ENCODE measurements around the gene AKAP13.

Gene AKAP13

DNA sequence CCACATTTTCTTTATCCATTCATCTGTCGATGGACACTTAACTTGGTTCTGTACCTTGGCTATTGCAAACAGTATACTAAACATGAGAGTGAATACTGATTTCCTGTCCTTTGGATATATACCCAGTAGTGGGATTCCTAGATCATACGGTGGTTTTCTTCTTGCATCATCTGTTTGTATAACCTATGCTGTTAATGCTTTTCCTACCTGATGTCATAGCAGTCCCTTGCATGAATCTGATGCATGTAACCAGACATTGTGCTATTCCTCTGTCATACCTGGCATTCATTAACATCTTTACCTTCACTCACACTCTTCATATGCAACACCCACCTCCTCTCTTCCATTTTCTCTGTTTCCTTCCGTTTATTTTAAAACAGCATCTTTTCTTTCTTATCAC, 229.1 kb downstream of the AKAP13 start:
- Histone ChIP-seq H3K36me3 (peaks cover 56% of the 10 kb centered on the region), H3K9me3 (no peaks in the 10 kb centered on the region)
- no peak for TF ChIP-seq CTCF (IDR thresholded peaks at IDR 0.05)

DNA sequence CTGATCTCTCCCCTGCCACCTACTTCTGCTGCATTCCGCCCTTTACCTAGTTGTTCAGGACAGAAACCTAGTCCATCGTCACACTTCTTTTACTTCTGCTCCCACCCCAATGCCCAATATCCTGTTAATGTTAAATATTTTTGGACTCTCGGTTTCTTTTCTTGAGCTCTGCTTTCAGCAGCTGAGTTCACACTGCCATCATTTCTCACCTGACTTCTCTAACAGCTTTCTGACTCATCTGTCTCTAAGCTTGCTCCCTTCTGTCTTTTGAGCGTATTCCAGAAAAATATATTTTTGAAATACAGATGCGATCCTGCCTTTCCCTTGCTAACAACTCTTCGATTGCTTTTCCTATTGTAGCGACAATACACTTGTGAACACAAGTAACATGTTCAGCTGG, 231.0 kb downstream of the AKAP13 start:
- Histone ChIP-seq H3K4me3 (ENCODE audit: low read depth in 1 of 2, low read length in 1 of 2) (no peak overlapping the region), H3K27me3 (no peaks in the 10 kb centered on the region), H3K36me3 (peaks cover 45% of the 10 kb centered on the region), H3K27ac (no peak overlapping the region), H3K9me3 (no peaks in the 10 kb centered on the region), H3K4me1 (ENCODE audit: control insufficient read depth in 1 of 2, insufficient read depth in 1 of 2, low read depth in 1 of 2, low read length in 1 of 2) (peaks cover 0 to 5% of the 10 kb centered on the region in 2 experiments)
- TF ChIP-seq CTCF (IDR thresholded peaks at IDR 0.05) = no peak

More for the DNA sequence above, 229.1 kb downstream of the AKAP13 start:
- Histone ChIP-seq H3K4me3 (ENCODE audit: low read depth in 1 of 2, low read length in 1 of 2) (no peak overlapping the region), H3K27ac (no peak overlapping the region), H3K4me1 (ENCODE audit: control insufficient read depth in 1 of 2, insufficient read depth in 1 of 2, low read depth in 1 of 2, low read length in 1 of 2) (peaks cover 0 to 5% of the 10 kb centered on the region in 2 experiments), H3K27me3 (no peaks in the 10 kb centered on the region)

DNA sequence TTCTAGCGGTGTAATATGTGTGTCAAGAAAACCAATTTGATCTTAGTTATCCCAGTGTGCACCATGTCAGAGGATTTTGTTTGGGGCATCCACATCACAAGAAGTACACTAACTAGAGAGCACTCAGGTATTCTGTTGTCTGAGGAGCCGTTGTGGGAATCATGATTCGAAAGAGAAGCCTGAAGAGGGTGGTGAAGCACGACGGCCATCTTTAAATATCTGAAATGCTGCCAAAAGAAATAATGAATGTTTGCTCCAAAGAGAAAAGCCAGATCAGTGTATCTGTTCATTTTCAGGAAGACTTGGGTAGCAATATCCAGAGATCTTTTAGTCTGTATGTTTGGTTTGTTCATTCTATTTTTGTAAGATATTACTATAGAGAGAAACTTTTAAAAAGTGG, 233.7 kb downstream of the AKAP13 start:
- no peak for TF ChIP-seq CTCF (IDR thresholded peaks at IDR 0.05)
- Histone ChIP-seq H3K4me1 (ENCODE audit: control insufficient read depth in 1 of 2, insufficient read depth in 1 of 2, low read depth in 1 of 2, low read length in 1 of 2) (peaks cover 3 to 13% of the 10 kb centered on the region in 2 experiments), H3K27me3 (no peaks in the 10 kb centered on the region), H3K9me3 (no peaks in the 10 kb centered on the region), H3K36me3 (peaks cover 32% of the 10 kb centered on the region), H3K4me3 (ENCODE audit: low read depth in 1 of 2, low read length in 1 of 2) (no peak overlapping the region), H3K27ac (peak overlapping the region; percentile 34)

- Histone ChIP-seq H3K9me3 (no peaks in the 10 kb centered on the region), H3K4me3 (ENCODE audit: low read depth in 1 of 2, low read length in 1 of 2) (no peak overlapping the region), H3K27ac (no peak overlapping the region), H3K4me1 (ENCODE audit: control insufficient read depth in 1 of 2, insufficient read depth in 1 of 2, low read depth in 1 of 2, low read length in 1 of 2) (peaks cover 11 to 23% of the 10 kb centered on the region in 2 experiments), H3K27me3 (no peaks in the 10 kb centered on the region), H3K36me3 (peaks cover 25% of the 10 kb centered on the region)
- no peak for TF ChIP-seq CTCF (IDR thresholded peaks at IDR 0.05)
These were observed 235.5 kb downstream of the AKAP13 start for GRCh38 chr15:85615930-85616329.

DNA sequence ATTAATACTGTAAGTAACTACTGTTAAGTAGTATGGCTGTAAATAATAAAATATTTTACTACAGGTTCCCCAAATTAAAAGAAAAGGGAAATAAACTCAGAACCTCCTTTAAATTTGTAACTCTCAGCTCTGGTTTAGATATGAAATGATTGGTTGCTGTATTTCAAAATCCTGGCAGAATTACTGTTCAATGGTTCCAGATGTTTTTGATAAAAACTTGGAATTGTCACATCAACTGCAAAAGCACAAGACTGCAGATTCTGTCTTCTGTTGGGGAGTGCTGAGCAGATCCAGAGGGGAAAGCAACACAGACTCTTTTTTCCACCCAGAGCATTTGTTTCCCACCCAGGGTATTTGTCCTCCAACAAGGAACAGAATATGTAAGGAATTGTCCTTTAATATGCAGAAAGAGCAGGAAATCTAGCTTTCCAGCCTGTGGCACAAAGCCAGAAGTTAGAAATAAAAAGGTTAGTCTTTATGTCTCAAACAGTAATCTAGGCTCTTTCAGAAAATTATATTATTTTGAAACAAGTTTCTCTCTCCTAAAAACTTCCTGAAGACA, 236.2 kb downstream of the AKAP13 start:
- peak overlapping the region; percentile 1 for H3K27ac ChIP-seq
- no peak overlapping the region for H3K4me3 ChIP-seq (ENCODE audit: low read depth in 1 of 2, low read length in 1 of 2)
- H3K36me3 ChIP-seq = peaks cover 26% of the 10 kb centered on the region
- no peaks in the 10 kb centered on the region for H3K9me3 ChIP-seq
- TF ChIP-seq CTCF (IDR thresholded peaks at IDR 0.05) = no peak
- no peaks in the 10 kb centered on the region for H3K27me3 ChIP-seq
- peaks cover 11 to 23% of the 10 kb centered on the region in 2 experiments for H3K4me1 ChIP-seq (ENCODE audit: control insufficient read depth in 1 of 2, insufficient read depth in 1 of 2, low read depth in 1 of 2, low read length in 1 of 2)

GRCh38 chr15:85618228-85618505, 237.8 kb downstream of the AKAP13 start:
- H3K27ac ChIP-seq = peak overlapping the region; percentile 66
- H3K4me3 ChIP-seq (ENCODE audit: low read depth in 1 of 2, low read length in 1 of 2) = no peak overlapping the region
- peaks cover 18% of the 10 kb centered on the region for H3K36me3 ChIP-seq
- no peak for TF ChIP-seq CTCF (IDR thresholded peaks at IDR 0.05)
- H3K4me1 ChIP-seq (ENCODE audit: control insufficient read depth in 1 of 2, insufficient read depth in 1 of 2, low read depth in 1 of 2, low read length in 1 of 2) = peaks cover 11 to 26% of the 10 kb centered on the region in 2 experiments
- no peaks in the 10 kb centered on the region for H3K9me3 ChIP-seq
- no peaks in the 10 kb centered on the region for H3K27me3 ChIP-seq
